IPS-20b (cell line): Measurements from ENCODE around the gene TMEM138.

Experiments
- H3K27ac ChIP-seq: one replicate; pipeline ENCODE4 v1.5.1; 2013; ENCODE audit warnings: low read length
- H3K27me3 ChIP-seq: 2 replicates; pipeline ENCODE4 v1.6.1; 2013; ENCODE audit warnings: mild to moderate bottlenecking, low read length, inconsistent platforms; ENCODE audit not compliant: insufficient read depth
- H3K36me3 ChIP-seq: 2 replicates; pipeline ENCODE4 v1.6.1; 2013; ENCODE audit warnings: low read depth, mild to moderate bottlenecking, inconsistent platforms, low read length, moderate library complexity; ENCODE audit not compliant: insufficient read depth
- H3K4me1 ChIP-seq: 2 replicates; pipeline ENCODE4 v1.6.1; 2013; ENCODE audit warnings: mild to moderate bottlenecking, control low read depth, inconsistent platforms, low read length, moderate library complexity; ENCODE audit not compliant: insufficient read depth
- H3K4me3 ChIP-seq: 2 replicates; pipeline ENCODE4 v1.5.1; 2013; ENCODE audit warnings: mild to moderate bottlenecking, low read length, inconsistent platforms
- H3K9ac ChIP-seq: 2 replicates; pipeline ENCODE4 v1.6.1; 2013; ENCODE audit warnings: low read depth, mild to moderate bottlenecking, inconsistent platforms, low read length, moderate library complexity
- H3K9me3 ChIP-seq: 2 replicates; pipeline ENCODE4 v1.6.1; 2013; ENCODE audit warnings: mild to moderate bottlenecking, low read depth, low read length, inconsistent platforms; ENCODE audit not compliant: insufficient read depth

TMEM138 gene

GRCh38 chr11:61357233-61357893 lies 4.8 kb upstream of the TMEM138 start:
- Histone ChIP-seq H3K4me3 (no peak overlapping the region), H3K27ac (no peak overlapping the region), H3K4me1 (no peaks in the 10 kb centered on the region), H3K9me3 (no peaks in the 10 kb centered on the region), H3K27me3 (no peaks in the 10 kb centered on the region), H3K36me3 (0 out of 2 replicates have a peak, but pooled peaks cover 6% of the 10 kb centered on the region), H3K9ac (no peak overlapping the region)

- H3K27me3 ChIP-seq, result no peaks in the 10 kb centered on the region
- H3K27ac ChIP-seq, result no peak overlapping the region
- H3K9me3 ChIP-seq, result no peaks in the 10 kb centered on the region
- 0 out of 2 replicates have a peak, but pooled peaks cover 6% of the 10 kb centered on the region for H3K36me3 ChIP-seq
- H3K9ac ChIP-seq, result no peak overlapping the region
- H3K4me1 ChIP-seq, result no peaks in the 10 kb centered on the region
- H3K4me3 ChIP-seq, result no peak overlapping the region
These were observed 4.3 kb upstream of the TMEM138 start for GRCh38 chr11:61357894-61358239.

GRCh38 chr11:61358566-61358965 lies 3.6 kb upstream of the TMEM138 start:
- no peaks in the 10 kb centered on the region for H3K27me3 ChIP-seq
- H3K4me1 ChIP-seq, result no peaks in the 10 kb centered on the region
- no peaks in the 10 kb centered on the region for H3K9me3 ChIP-seq
- H3K36me3 ChIP-seq, result peaks cover 5% of the 10 kb centered on the region; the same call in 1 of the 2 replicates
- H3K4me3 ChIP-seq, result no peak overlapping the region
- no peak overlapping the region for H3K27ac ChIP-seq
- no peak overlapping the region for H3K9ac ChIP-seq

- H3K4me1 ChIP-seq, result no peaks in the 10 kb centered on the region
- no peak overlapping the region for H3K27ac ChIP-seq
- H3K27me3 ChIP-seq, result no peaks in the 10 kb centered on the region
- no peak overlapping the region for H3K9ac ChIP-seq
- H3K9me3 ChIP-seq, result no peaks in the 10 kb centered on the region
- no peak overlapping the region for H3K4me3 ChIP-seq
- H3K36me3 ChIP-seq, result peaks cover 13% of the 10 kb centered on the region
These were observed 2.7 kb upstream of the TMEM138 start for GRCh38 chr11:61359516-61359915.

- H3K27me3 ChIP-seq, result no peaks in the 10 kb centered on the region
- no peak overlapping the region for H3K27ac ChIP-seq
- no peaks in the 10 kb centered on the region for H3K9me3 ChIP-seq
- no peaks in the 10 kb centered on the region for H3K4me1 ChIP-seq
- peak overlapping the region; percentile 90 for H3K4me3 ChIP-seq
- H3K36me3 ChIP-seq, result peaks cover 29% of the 10 kb centered on the region
- peak overlapping the region; percentile 98 for H3K9ac ChIP-seq
These were observed 885 bp upstream of the TMEM138 start for GRCh38 chr11:61361237-61361740.

GRCh38 chr11:61362542-61362875 lies 335 bp downstream of the TMEM138 start:
- Histone ChIP-seq H3K9ac (peak overlapping the region; percentile 98), H3K4me3 (peak overlapping the region; percentile 90), H3K9me3 (no peaks in the 10 kb centered on the region), H3K4me1 (no peaks in the 10 kb centered on the region), H3K27ac (peak overlapping the region; percentile 44), H3K27me3 (no peaks in the 10 kb centered on the region), H3K36me3 (peaks cover 41% of the 10 kb centered on the region)

DNA sequence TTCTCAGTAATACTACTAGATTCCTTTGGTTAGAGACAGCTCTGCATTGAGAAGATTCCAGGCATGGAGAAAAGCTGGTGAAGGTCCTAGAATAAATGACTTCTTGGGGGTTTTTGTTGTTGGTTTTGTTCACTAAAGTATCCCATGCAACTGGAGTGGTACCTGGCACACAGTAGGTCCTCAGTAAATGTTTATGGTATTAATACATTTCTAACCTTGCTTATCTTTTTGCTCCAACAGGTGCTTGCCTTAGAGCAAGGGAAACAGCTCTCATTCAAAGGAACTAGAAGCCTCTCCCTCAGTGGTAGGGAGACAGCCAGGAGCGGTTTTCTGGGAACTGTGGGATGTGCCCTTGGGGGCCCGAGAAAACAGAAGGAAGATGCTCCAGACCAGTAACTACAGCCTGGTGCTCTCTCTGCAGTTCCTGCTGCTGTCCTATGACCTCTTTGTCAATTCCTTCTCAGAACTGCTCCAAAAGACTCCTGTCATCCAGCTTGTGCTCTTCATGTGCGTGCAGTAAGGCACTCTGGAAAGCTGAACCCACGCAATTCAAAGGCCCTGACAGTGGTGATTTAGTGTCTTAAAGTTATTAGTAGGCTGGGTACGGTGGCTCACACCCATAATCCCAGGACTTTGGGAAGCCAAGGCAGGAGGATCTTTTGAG lies 2.0 kb downstream of the TMEM138 start:
- H3K4me1 ChIP-seq, result no peaks in the 10 kb centered on the region
- H3K4me3 ChIP-seq, result no peak overlapping the region
- no peaks in the 10 kb centered on the region for H3K27me3 ChIP-seq
- no peak overlapping the region for H3K27ac ChIP-seq
- H3K9ac ChIP-seq, result no peak overlapping the region
- no peaks in the 10 kb centered on the region for H3K9me3 ChIP-seq
- peaks cover 56% of the 10 kb centered on the region for H3K36me3 ChIP-seq

GRCh38 chr11:61367406-61367805 lies 5.2 kb downstream of the TMEM138 start:
- no peak overlapping the region for H3K4me3 ChIP-seq
- no peaks in the 10 kb centered on the region for H3K4me1 ChIP-seq
- no peak overlapping the region for H3K27ac ChIP-seq
- peaks cover 8% of the 10 kb centered on the region; the same call in 1 of the 2 replicates for H3K9me3 ChIP-seq
- H3K27me3 ChIP-seq, result no peaks in the 10 kb centered on the region
- no peak overlapping the region for H3K9ac ChIP-seq
- H3K36me3 ChIP-seq, result peaks cover 76% of the 10 kb centered on the region

DNA sequence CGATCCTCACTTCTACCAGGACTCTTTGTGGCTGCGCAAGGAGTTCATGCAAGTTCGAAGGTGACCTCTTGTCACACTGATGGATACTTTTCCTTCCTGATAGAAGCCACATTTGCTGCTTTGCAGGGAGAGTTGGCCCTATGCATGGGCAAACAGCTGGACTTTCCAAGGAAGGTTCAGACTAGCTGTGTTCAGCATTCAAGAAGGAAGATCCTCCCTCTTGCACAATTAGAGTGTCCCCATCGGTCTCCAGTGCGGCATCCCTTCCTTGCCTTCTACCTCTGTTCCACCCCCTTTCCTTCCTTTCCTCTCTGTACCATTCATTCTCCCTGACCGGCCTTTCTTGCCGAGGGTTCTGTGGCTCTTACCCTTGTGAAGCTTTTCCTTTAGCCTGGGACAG lies 6.5 kb downstream of the TMEM138 start:
- H3K36me3 ChIP-seq, result peaks cover 80% of the 10 kb centered on the region
- no peaks in the 10 kb centered on the region for H3K4me1 ChIP-seq
- H3K9me3 ChIP-seq, result peaks cover 19% of the 10 kb centered on the region
- no peaks in the 10 kb centered on the region for H3K27me3 ChIP-seq
- H3K27ac ChIP-seq, result no peak overlapping the region
- no peak overlapping the region for H3K4me3 ChIP-seq
- H3K9ac ChIP-seq, result no peak overlapping the region

DNA sequence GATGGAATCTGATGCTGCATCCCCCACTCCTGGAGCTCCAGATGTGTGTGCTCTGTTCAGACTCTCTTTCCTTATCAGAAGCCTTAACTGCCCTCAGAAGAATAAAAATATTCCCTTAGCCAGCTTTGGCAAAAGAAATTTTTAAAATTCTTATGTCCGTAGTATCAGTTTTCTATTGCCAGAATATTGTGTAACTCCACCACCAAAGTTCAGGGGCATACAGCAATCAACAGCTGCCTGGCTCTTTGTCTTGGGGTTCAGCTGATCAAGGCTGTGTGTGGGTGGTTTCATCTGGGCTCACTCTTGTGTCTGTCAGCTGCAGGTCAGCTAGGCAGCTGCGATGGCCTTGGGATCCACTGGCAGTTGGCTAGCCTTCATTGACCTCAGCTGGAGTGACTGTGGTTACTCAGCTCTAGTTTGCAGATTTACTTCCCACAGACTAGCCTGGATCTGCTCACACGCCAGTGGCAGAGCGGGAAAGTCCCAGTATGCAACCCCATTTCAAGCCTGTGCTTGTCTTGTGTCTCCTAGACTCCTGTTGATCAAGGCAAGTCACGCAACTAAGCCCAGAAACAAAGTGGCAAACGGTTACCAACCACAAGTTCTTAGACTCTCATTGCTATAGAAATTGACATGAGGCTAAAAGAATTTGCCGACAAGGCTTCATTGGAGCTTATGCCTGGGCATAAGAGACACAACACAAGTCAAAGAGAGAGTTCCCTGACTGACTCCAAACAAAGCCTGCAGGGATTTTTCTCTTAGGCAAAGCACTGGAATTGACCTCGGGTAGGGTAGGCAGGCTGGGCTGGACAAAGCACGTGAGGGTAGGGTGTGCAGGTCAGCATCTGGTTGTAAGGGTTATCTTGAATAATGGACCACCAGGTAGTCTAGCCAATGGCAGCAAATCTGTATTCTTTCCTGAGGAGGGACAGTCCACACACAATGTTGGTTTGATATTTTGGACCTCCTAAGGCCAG lies 7.5 kb downstream of the TMEM138 start:
- Histone ChIP-seq H3K9ac (no peak overlapping the region), H3K4me3 (no peak overlapping the region), H3K9me3 (peaks cover 26% of the 10 kb centered on the region), H3K36me3 (peaks cover 75% of the 10 kb centered on the region), H3K4me1 (no peaks in the 10 kb centered on the region), H3K27ac (no peak overlapping the region), H3K27me3 (no peaks in the 10 kb centered on the region)

- Histone ChIP-seq H3K9ac (no peak overlapping the region), H3K4me1 (no peaks in the 10 kb centered on the region), H3K36me3 (peaks cover 75% of the 10 kb centered on the region), H3K27me3 (no peaks in the 10 kb centered on the region), H3K9me3 (peaks cover 31% of the 10 kb centered on the region), H3K4me3 (no peak overlapping the region), H3K27ac (no peak overlapping the region)
These were observed 8.3 kb downstream of the TMEM138 start for GRCh38 chr11:61370349-61371005.
